Measurements from ENCODE around the gene ATG9A. TPM values are rescaled to one million over a fixed set of nuclear protein-coding genes. Genes with fewer than 3 reads are reported as not detected.

The ATG9A gene
- total and polyA plus RNA-seq, 2 donors (not counting 1 experiment from before 2014, with no cell fraction given): 41.8 to 65.5 TPM

DNA sequence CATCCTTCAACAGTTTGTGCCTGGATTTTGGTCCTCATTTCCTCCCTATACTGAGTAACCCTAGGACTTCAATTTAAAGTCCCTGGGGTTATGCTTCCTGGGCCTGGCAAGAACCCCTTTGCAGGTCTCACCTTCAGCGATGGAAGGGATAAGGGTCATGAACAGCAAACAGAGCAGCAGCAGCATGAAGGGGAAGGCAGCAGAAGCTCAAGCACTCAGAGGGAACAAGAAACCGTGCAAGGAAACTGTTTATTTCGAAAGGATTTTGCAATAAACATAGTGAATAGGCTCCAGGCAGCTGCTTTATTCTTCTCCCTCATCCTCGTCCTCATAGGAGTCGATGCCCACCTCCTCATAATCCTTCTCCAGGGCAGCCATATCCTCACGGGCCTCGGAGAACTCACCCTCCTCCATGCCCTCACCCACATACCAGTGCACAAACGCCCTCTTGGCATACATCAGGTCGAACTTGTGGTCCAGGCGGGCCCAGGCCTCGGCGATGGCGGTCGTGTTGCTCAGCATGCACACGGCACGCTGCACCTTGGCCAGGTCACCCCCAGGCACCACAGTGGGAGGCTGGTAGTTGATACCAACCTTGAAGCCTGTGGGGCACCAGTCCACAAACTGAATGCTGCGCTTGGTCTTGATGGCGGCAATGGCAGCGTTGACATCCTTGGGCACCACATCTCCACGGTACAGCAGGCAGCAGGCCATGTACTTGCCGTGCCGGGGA is 20.8 kb upstream of the ATG9A start:
- ATAC-seq (ENCODE audit: low read depth) (no peak), DNase-seq (no peak)
- CTCF ChIA-PET: interaction anchor here (1.1 to 6.8 kb wide), 11 partner anchors 12 to 374 kb away, joined by 4 to 69 read pairs (median 7); partner anchors contain the start of genes ANKZF1, ATG9A and DNAJB2
- Mint-ChIP-seq H3K4me1 (peaks cover 76% of the 10 kb centered on the region), H3K27ac (peak overlapping the region; percentile 96), H3K9me3 (ENCODE audit: insufficient read depth) (no peaks in the 10 kb centered on the region), H3K4me3 (peak overlapping the region; percentile 87), H3K27me3 (no peaks in the 10 kb centered on the region)
- TF ChIP-seq, protein P1, sequence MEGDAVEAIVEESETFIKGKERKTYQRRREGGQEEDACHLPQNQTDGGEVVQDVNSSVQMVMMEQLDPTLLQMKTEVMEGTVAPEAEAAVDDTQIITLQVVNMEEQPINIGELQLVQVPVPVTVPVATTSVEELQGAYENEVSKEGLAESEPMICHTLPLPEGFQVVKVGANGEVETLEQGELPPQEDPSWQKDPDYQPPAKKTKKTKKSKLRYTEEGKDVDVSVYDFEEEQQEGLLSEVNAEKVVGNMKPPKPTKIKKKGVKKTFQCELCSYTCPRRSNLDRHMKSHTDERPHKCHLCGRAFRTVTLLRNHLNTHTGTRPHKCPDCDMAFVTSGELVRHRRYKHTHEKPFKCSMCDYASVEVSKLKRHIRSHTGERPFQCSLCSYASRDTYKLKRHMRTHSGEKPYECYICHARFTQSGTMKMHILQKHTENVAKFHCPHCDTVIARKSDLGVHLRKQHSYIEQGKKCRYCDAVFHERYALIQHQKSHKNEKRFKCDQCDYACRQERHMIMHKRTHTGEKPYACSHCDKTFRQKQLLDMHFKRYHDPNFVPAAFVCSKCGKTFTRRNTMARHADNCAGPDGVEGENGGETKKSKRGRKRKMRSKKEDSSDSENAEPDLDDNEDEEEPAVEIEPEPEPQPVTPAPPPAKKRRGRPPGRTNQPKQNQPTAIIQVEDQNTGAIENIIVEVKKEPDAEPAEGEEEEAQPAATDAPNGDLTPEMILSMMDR (IDR thresholded peaks at IDR 0.05): no peak
- no peak for TF ChIP-seq EZH2 (IDR thresholded peaks at IDR 0.05; ENCODE audit: borderline replicate concordance, insufficient read depth, low read depth, low read length, poor library complexity, severe bottlenecking)
- Histone ChIP-seq H3K79me2 (ENCODE audit: control insufficient read depth, insufficient read depth, low read length) (peaks cover 73% of the 10 kb centered on the region), H3K4me1 (ENCODE audit: control insufficient read depth in 2 of 2, insufficient read depth in 2 of 2, low read length in 2 of 2) (peaks cover 66 to 76% of the 10 kb centered on the region in 2 donors), H3K27ac (ENCODE audit: low read length in 2 of 2) (peak overlapping the region; percentile 75 to 92), H3K4me2 (replicated peaks; ENCODE audit: low read depth, low read length, poor library complexity, severe bottlenecking) (peak overlapping the region; percentile 93), H4K20me1 (ENCODE audit: control insufficient read depth, insufficient read depth, low read length, poor library complexity, severe bottlenecking) (peaks cover 22% of the 10 kb centered on the region), H2AFZ (ENCODE audit: insufficient read depth, low read depth, low read length, poor library complexity, severe bottlenecking) (no peak overlapping the region), H3K9ac (ENCODE audit: low read length) (peak overlapping the region; percentile 59), H3K36me3 (replicated peaks in 1 of 2; ENCODE audit: control extremely low read depth in 1 of 2, control insufficient read depth in 1 of 2, extremely low read depth in 1 of 2, insufficient read depth in 2 of 2, low read length in 1 of 2) (peaks cover 2 to 35% of the 10 kb centered on the region in 2 experiments), H3K27me3 (replicated peaks in 1 of 4; ENCODE audit: control extremely low read depth in 1 of 4, control insufficient read depth in 3 of 4, insufficient read depth in 4 of 4, low read length in 3 of 4) (no peaks in the 10 kb centered on the region), H3K9me3 (ENCODE audit: control extremely low read depth in 1 of 3, control insufficient read depth in 2 of 3, insufficient read depth in 1 of 3, low read length in 2 of 3) (no peaks in the 10 kb centered on the region), H3K4me3 (ENCODE audit: control extremely low read depth in 1 of 5, extremely low read depth in 1 of 5, insufficient read depth in 1 of 5, low read depth in 2 of 5, low read length in 4 of 5) (peak overlapping the region in 4 of 5 experiments; percentile 8 to 53 (median 32))
- intact Hi-C loops (cut with micrococcal nuclease): loop anchor here (5.0 kb wide), 1 partner anchor 1033 kb away; the partner anchor contains the start of gene ARPC2
- WGBS (ENCODE audit: insufficient coverage): 86% methylated on average over 22 of the region's 22 CpGs
- POLR2A ChIA-PET: interaction anchor here (0.5 to 3.3 kb wide), 7 partner anchors 21 to 992 kb away, joined by 3 to 39 read pairs (median 12); partner anchors contain the start of genes ABCB6, ANKZF1, ATG9A and CNPPD1
